A549 (cell line): ENCODE results near the gene FBXO34. TPM values are rescaled to one million over a fixed set of nuclear protein-coding genes. Genes with fewer than 3 reads are reported as not detected.

Experiments used
- ATAC-seq, 2 experiments: fragments of 200-7000 bp in 1 of 2; fragments of >200 bp in 1 of 2; cut with Nextera tagmentation in 1 of 2; cut with Tn5 transposase in 1 of 2; 3 replicates each; pipeline versions ENCODE4 v1.8.0 to v1.9.1; 2018 to 2020; ENCODE audit warnings: mild to moderate bottlenecking in 1 of 2, moderate library complexity in 1 of 2
- CTCF ChIA-PET: fragments of 300-600 bp; sonication (Branson Sonifier 250); formaldehyde crosslinking; extraction: SDS; loops from one replicate; lab custom pipeline; 2021; ENCODE audit warnings: antibody characterized with exemption, inconsistent platforms; lab: Yijun Ruan, JAX
- POLR2A ChIA-PET: fragments of 350-600 bp; formaldehyde crosslinking; extraction: SDS; loops from one replicate; lab custom pipeline; 2021; ENCODE audit warnings: antibody characterized with exemption, inconsistent platforms; lab: Yijun Ruan, JAX
- DNase-seq, 2 experiments: peaks; one replicate each; pipeline versions ENCODE4 v3.0.0 to v3.0.0-alpha.2; 2011 to 2016; ENCODE audit warnings: low read depth in 1 of 2, low spot score in 1 of 2
- FAIRE-seq: peaks from 2 replicates; lab custom pipeline; 2011; peaks lifted over from hg19 to GRCh38; lab: Jason Lieb, UNC
- H3K27ac ChIP-seq, 2 experiments: fragments of >200 bp; sonication (Bioruptor Twin); formaldehyde crosslinking; 3 replicates each; pipeline ENCODE4 v1.5.1; 2016 to 2017
- H3K4me1 ChIP-seq: fragments of >200 bp; sonication (Bioruptor Twin); formaldehyde crosslinking; 3 replicates; pipeline ENCODE4 v1.6.1; 2016
- H3K4me2 ChIP-seq: fragments of >200 bp; sonication (Bioruptor Twin); formaldehyde crosslinking; 3 replicates; pipeline ENCODE4 v1.6.1; 2016
- H3K4me3 ChIP-seq: fragments of >200 bp; sonication (Bioruptor Twin); formaldehyde crosslinking; 3 replicates; pipeline ENCODE4 v1.5.1; 2016
- H3K9me3 ChIP-seq: fragments of >200 bp; sonication (Bioruptor Twin); formaldehyde crosslinking; 3 replicates; pipeline ENCODE4 v1.6.1; 2016
- ATOH8 ChIP-seq: fragments of 250-450 bp; sonication (Bioruptor Pico); IDR thresholded peaks from 2 replicates; pipeline ENCODE4 v1.5.0; 2020; ENCODE audit warnings: low read depth, mild to moderate bottlenecking, moderate library complexity
- BHLHE40 ChIP-seq: IDR thresholded peaks from 2 replicates; pipeline ENCODE4 v1.6.1; 2012; ENCODE audit warnings: low read depth, low read length, inconsistent platforms
- CBX2 ChIP-seq: fragments of 200-600 bp; sonication (generic); IDR thresholded peaks from 2 replicates; pipeline ENCODE4 v1.6.1; 2016; ENCODE audit warnings: low read depth, mild to moderate bottlenecking, borderline replicate concordance
- CHD2 ChIP-seq: fragments of 150-350 bp; IDR thresholded peaks from 2 replicates; pipeline ENCODE4 v1.6.1; 2014; ENCODE audit warnings: low read length; ENCODE audit not compliant: partially characterized antibody
- CHD4 ChIP-seq: fragments of 200-600 bp; sonication (generic); IDR thresholded peaks from 2 replicates; pipeline ENCODE4 v1.6.1; 2016; ENCODE audit warnings: antibody characterized with exemption, mild to moderate bottlenecking, borderline replicate concordance
- ELK1 ChIP-seq: fragments of 150-350 bp; IDR thresholded peaks from 2 replicates; pipeline ENCODE4 v1.6.1; 2014; ENCODE audit warnings: low read depth, mild to moderate bottlenecking, low read length
- ESRRA ChIP-seq: fragments of 150-350 bp; IDR thresholded peaks from 2 replicates; pipeline ENCODE4 v1.6.1; 2014; ENCODE audit warnings: mild to moderate bottlenecking, low read length, borderline replicate concordance
- FOSB ChIP-seq: fragments of 250-450 bp; sonication (Bioruptor Pico); IDR thresholded peaks from 2 replicates; pipeline ENCODE4 v1.5.0; 2020; ENCODE audit warnings: mild to moderate bottlenecking, moderate library complexity
- GATA3 ChIP-seq: IDR thresholded peaks from 2 replicates; pipeline ENCODE4 v1.6.1; 2012; ENCODE audit warnings: borderline replicate concordance
- HEYL ChIP-seq: fragments of 250-450 bp; sonication (Bioruptor Pico); IDR thresholded peaks from 2 replicates; pipeline ENCODE4 v1.8.0; 2021; ENCODE audit warnings: mild to moderate bottlenecking, moderate library complexity
- HOXA7 ChIP-seq: fragments of 250-450 bp; sonication (Bioruptor Pico); IDR thresholded peaks from 2 replicates; pipeline ENCODE4 v1.5.0; 2020; ENCODE audit warnings: mild to moderate bottlenecking, moderate library complexity
- JUNB ChIP-seq: fragments of >200 bp; sonication (Bioruptor Twin); formaldehyde crosslinking; IDR thresholded peaks from 2 replicates; pipeline ENCODE4 v1.6.1; 2016
- KDM5A ChIP-seq: fragments of 200-600 bp; sonication (generic); IDR thresholded peaks from 2 replicates; pipeline ENCODE4 v1.6.1; 2016; ENCODE audit warnings: antibody characterized with exemption, mild to moderate bottlenecking
- MAX ChIP-seq: IDR thresholded peaks from 2 replicates; pipeline ENCODE4 v1.6.1; 2012
- MAZ ChIP-seq: fragments of 150-350 bp; IDR thresholded peaks from 2 replicates; pipeline ENCODE4 v1.6.1; 2014; ENCODE audit warnings: antibody characterized with exemption, low read depth, low read length, borderline replicate concordance
- NFE2L2 ChIP-seq: fragments of 150-350 bp; conservative IDR thresholded peaks from 2 replicates; pipeline ENCODE4 v1.6.1; 2014; ENCODE audit warnings: low read length
- NR3C1 ChIP-seq: fragments of >200 bp; sonication (Bioruptor Twin); formaldehyde crosslinking; IDR thresholded peaks from 3 replicates; pipeline ENCODE4 v1.6.1; 2017
- RARB ChIP-seq: fragments of 250-450 bp; sonication (Bioruptor Pico); IDR thresholded peaks from 2 replicates; pipeline ENCODE4 v1.8.0; 2021; ENCODE audit warnings: mild to moderate bottlenecking, moderate library complexity
- REST ChIP-seq: fragments of 200-600 bp; sonication (generic); IDR thresholded peaks from 2 replicates; pipeline ENCODE4 v1.6.1; 2016; ENCODE audit warnings: antibody characterized with exemption, mild to moderate bottlenecking, moderate library complexity
- SREBF2 ChIP-seq: fragments of 450-650 bp; IDR thresholded peaks from 2 replicates; pipeline ENCODE4 v1.6.1; 2014; ENCODE audit warnings: mild to moderate bottlenecking, moderate library complexity
- TFCP2L1 ChIP-seq: fragments of 250-450 bp; sonication (Bioruptor Pico); IDR thresholded peaks from 2 replicates; pipeline ENCODE4 v1.5.0; 2021; ENCODE audit warnings: mild to moderate bottlenecking
- TP53 ChIP-seq: fragments of 250-450 bp; sonication (Bioruptor Pico); IDR thresholded peaks from 2 replicates; pipeline ENCODE4 v1.5.0; 2021; ENCODE audit warnings: mild to moderate bottlenecking, moderate library complexity
- ZNF302 ChIP-seq: fragments of 250-450 bp; sonication (Bioruptor Pico); IDR thresholded peaks from 2 replicates; pipeline ENCODE4 v1.9.0; 2021; ENCODE audit warnings: inconsistent platforms, mild to moderate bottlenecking, moderate library complexity
- ZSCAN20 ChIP-seq: fragments of 250-450 bp; sonication (Bioruptor Pico); IDR thresholded peaks from 2 replicates; pipeline ENCODE4 v1.8.0; 2022; ENCODE audit warnings: mild to moderate bottlenecking, moderate library complexity
- WGBS: methylation state at CpG from one replicate; pipeline ENCODE4 v1.1.6; 2017; ENCODE audit errors: missing lambda C conversion rate; 5-methylcytosine and 5-hydroxymethylcytosine counted together
- polyA plus RNA-seq, 4 experiments: library from polyadenylated mRNA; depleted of rRNA in 3 of 4; stranded (reverse); fragments of >200 nt; fragmentation: RNase III in 1 of 4; extraction: RNeasy Plus Mini Kit Qiagen cat#74134 plus additional on column Dnase treatment in 1 of 4; gene quantifications; 2 replicates in 3 of 4; 3 replicates in 1 of 4; pipeline ENCODE4 v1.2.3, GENCODE V29; 2011 to 2017
- TF ChIP-seq, protein P1 (sequence below): fragments of >200 bp; sonication (Bioruptor Twin); formaldehyde crosslinking; IDR thresholded peaks from 2 replicates; pipeline ENCODE4 v1.6.1; 2016
- TF ChIP-seq, protein P2 (sequence below): IDR thresholded peaks from 2 replicates; pipeline ENCODE4 v1.6.1; 2012; ENCODE audit warnings: low read depth, borderline replicate concordance
- TF ChIP-seq, protein P3 (sequence below): IDR thresholded peaks from 2 replicates; pipeline ENCODE4 v1.6.1; 2012

Gene FBXO34
- polyA plus RNA-seq, 2 of the 4 experiments (the other 2 are of a cell fraction), result 15.4 to 28.0 TPM

GRCh38 chr14:55272922-55273321 is 1.7 kb downstream of the FBXO34 start:
- peaks cover 29% of the 10 kb centered on the region; the same call in 2 of the 3 replicates for H3K4me1 ChIP-seq
- WGBS, result 89% methylated on average over 2 of the region's 2 CpGs
- DNase-seq, result no peak
- ChIA-PET POLR2A (no interaction called here), CTCF (interaction anchor here (0.6 to 3.4 kb wide), 3 partner anchors 9 to 1200 kb away, joined by 3 to 16 read pairs (median 10); no protein-coding TSS in a partner anchor)
- TF ChIP-seq KDM5A (no peak), CBX2 (no peak), HOXA7 (CRISPR knock-in tag) (no peak), MAZ (no peak), TP53 (CRISPR knock-in tag) (no peak), CHD2 (no peak), REST (no peak), FOSB (no peak), NR3C1 (no peak), BHLHE40 (no peak), HEYL (CRISPR knock-in tag) (no peak), ELK1 (no peak), SREBF2 (no peak), JUNB (no peak), ESRRA (no peak)
- TF ChIP-seq, protein P1, sequence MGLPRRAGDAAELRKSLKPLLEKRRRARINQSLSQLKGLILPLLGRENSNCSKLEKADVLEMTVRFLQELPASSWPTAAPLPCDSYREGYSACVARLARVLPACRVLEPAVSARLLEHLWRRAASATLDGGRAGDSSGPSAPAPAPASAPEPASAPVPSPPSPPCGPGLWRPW, result no peak
- TF ChIP-seq, protein P2, sequence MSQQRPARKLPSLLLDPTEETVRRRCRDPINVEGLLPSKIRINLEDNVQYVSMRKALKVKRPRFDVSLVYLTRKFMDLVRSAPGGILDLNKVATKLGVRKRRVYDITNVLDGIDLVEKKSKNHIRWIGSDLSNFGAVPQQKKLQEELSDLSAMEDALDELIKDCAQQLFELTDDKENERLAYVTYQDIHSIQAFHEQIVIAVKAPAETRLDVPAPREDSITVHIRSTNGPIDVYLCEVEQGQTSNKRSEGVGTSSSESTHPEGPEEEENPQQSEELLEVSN, result no peak
- TF ChIP-seq, all 56 proteins: peak for 0
- Histone ChIP-seq H3K4me2 (peak overlapping the region; percentile 81), H3K4me3 (no peak overlapping the region), H3K9me3 (no peaks in the 10 kb centered on the region), H3K27ac (no peak overlapping the region)
- no peak for ATAC-seq
- no peak for FAIRE-seq

DNA sequence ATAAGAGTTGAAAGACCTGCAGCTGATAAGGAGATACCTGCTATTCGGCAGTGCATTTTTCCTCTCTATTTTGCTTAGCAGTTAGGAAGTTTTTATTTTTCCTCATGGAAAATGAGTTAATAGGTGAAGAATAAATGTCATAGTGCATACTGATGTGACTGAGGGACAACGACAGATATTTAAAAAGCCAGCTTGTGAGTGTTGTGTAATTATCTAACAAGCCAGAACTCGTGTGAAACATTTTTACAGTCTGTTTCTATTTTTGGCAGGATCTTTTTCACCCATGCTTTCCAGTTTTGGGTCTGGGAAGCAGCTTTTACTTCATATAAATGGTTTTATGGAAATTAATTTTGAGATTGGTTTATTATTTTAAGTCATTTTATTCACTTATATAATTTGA is 2.9 kb downstream of the FBXO34 start:
- Histone ChIP-seq H3K27ac (no peak overlapping the region), H3K9me3 (no peaks in the 10 kb centered on the region), H3K4me3 (no peak overlapping the region), H3K4me2 (0 out of 3 replicates have a peak overlapping the region, but pooled peaks have one; percentile 11), H3K4me1 (peaks cover 29% of the 10 kb centered on the region; the same call in 2 of the 3 replicates)
- ChIA-PET POLR2A (no interaction called here), CTCF (interaction anchor here (1.3 kb wide), 1 partner anchor 83 kb away, joined by 3 read pairs; the partner anchor contains the start of gene DLGAP5)
- TF ChIP-seq NFE2L2, result no peak
- TF ChIP-seq MAX, result no peak
- no peak for TF ChIP-seq SREBF2
- no peak for TF ChIP-seq ZNF302
- TF ChIP-seq RARB (CRISPR knock-in tag), result no peak
- TF ChIP-seq HOXA7 (CRISPR knock-in tag), result no peak
- no peak for TF ChIP-seq GATA3
- no peak for TF ChIP-seq TFCP2L1 (CRISPR knock-in tag)
- TF ChIP-seq TP53 (CRISPR knock-in tag), result no peak
- TF ChIP-seq ATOH8 (CRISPR knock-in tag), result no peak
- no peak for TF ChIP-seq CHD4
- TF ChIP-seq ZSCAN20 (CRISPR knock-in tag), result no peak
- TF ChIP-seq, protein P3, sequence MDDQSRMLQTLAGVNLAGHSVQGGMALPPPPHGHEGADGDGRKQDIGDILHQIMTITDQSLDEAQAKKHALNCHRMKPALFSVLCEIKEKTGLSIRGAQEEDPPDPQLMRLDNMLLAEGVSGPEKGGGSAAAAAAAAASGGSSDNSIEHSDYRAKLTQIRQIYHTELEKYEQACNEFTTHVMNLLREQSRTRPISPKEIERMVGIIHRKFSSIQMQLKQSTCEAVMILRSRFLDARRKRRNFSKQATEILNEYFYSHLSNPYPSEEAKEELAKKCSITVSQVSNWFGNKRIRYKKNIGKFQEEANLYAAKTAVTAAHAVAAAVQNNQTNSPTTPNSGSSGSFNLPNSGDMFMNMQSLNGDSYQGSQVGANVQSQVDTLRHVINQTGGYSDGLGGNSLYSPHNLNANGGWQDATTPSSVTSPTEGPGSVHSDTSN, result no peak
- FAIRE-seq, result no peak
- 72% methylated on average over 3 of the region's 3 CpGs for WGBS
- DNase-seq, result no peak
- ATAC-seq, result no peak
